PC-9 (cell line): ENCODE data around the gene CEP20. TPM values are rescaled to one million over a fixed set of nuclear protein-coding genes. Genes with fewer than 3 reads are reported as not detected.

ENCODE experiments used
- BruUV-seq: library from RNA; stranded (reverse); fragments of 400-500 nt; replicated peaks from 2 replicates; lab custom pipeline; 2021; lab: Mats Ljungman, UMichigan
- CTCF ChIA-PET: fragments of 300-600 bp; sonication (Branson Sonifier 250); formaldehyde crosslinking; loops from one replicate; lab custom pipeline; 2022; ENCODE audit warnings: antibody characterized with exemption; lab: Charles Lee
- POLR2A ChIA-PET: fragments of 300-600 bp; sonication (Branson Sonifier 250); formaldehyde crosslinking; loops from one replicate; lab custom pipeline; 2022; ENCODE audit warnings: antibody characterized with exemption; ENCODE audit not compliant: unreplicated experiment; lab: Charles Lee
- DNase-seq, 2 experiments: peaks; one replicate each; pipeline versions ENCODE4 v3.0.0 to v3.0.0-alpha.2; 2015 to 2022; ENCODE audit warnings: mixed read lengths in 1 of 2
- H2AFZ ChIP-seq: fragments of 200-600 bp; sonication (generic); 2 replicates; pipeline ENCODE4 v1.8.1; 2017; ENCODE audit warnings: antibody characterized with exemption
- H3F3A ChIP-seq: fragments of 200-600 bp; sonication (generic); 2 replicates; pipeline ENCODE4 v1.8.1; 2017; ENCODE audit warnings: antibody characterized with exemption, mild to moderate bottlenecking, low read depth; ENCODE audit not compliant: insufficient read depth
- H3K27ac ChIP-seq: fragments of 200-600 bp; sonication (generic); 2 replicates; pipeline ENCODE4 v1.6.1; 2016; ENCODE audit warnings: mixed run types
- H3K27me3 ChIP-seq: fragments of 200-600 bp; sonication (generic); 2 replicates; pipeline ENCODE4 v1.6.1; 2016; ENCODE audit warnings: low read depth, mixed run types; ENCODE audit not compliant: insufficient read depth
- H3K36me3 ChIP-seq: fragments of 200-600 bp; sonication (generic); 2 replicates; pipeline ENCODE4 v1.6.1; 2016; ENCODE audit warnings: low read depth, mixed run types
- H3K4me1 ChIP-seq: fragments of 200-600 bp; sonication (generic); replicated peaks from 2 replicates; pipeline ENCODE4 v1.6.1; 2016; ENCODE audit warnings: mixed run types; ENCODE audit not compliant: insufficient read depth
- H3K4me2 ChIP-seq: fragments of 200-600 bp; sonication (generic); 2 replicates; pipeline ENCODE4 v1.6.1; 2017; ENCODE audit warnings: mixed run types
- H3K4me3 ChIP-seq: fragments of 200-600 bp; sonication (generic); 2 replicates; pipeline ENCODE4 v1.6.1; 2016; ENCODE audit warnings: mixed run types
- H3K79me2 ChIP-seq: fragments of 200-600 bp; sonication (generic); 2 replicates; pipeline ENCODE4 v1.6.1; 2017; ENCODE audit warnings: low read depth, mixed run types
- H3K9me2 ChIP-seq: fragments of 200-600 bp; sonication (generic); 2 replicates; pipeline ENCODE4 v1.8.1; 2017; ENCODE audit warnings: mild to moderate bottlenecking; ENCODE audit not compliant: insufficient read depth
- H3K9me3 ChIP-seq: fragments of 200-600 bp; sonication (generic); 2 replicates; pipeline ENCODE4 v1.8.1; 2016; ENCODE audit warnings: low read depth; ENCODE audit not compliant: insufficient read depth
- H4K20me1 ChIP-seq: fragments of 200-600 bp; sonication (generic); 2 replicates; pipeline ENCODE4 v1.8.1; 2017; ENCODE audit not compliant: insufficient read depth
- CTCF ChIP-seq: fragments of 200-600 bp; sonication (generic); conservative IDR thresholded peaks from 2 replicates; pipeline ENCODE4 v1.6.1; 2017; ENCODE audit warnings: mixed run types, antibody characterized with exemption, mild to moderate bottlenecking, moderate library complexity
- EZH2 ChIP-seq: fragments of 200-600 bp; sonication (generic); IDR thresholded peaks from 2 replicates; pipeline ENCODE4 v1.8.0; 2017; ENCODE audit warnings: antibody characterized with exemption, low read depth
- intact Hi-C: fragments of 100-400 bp; cut with micrococcal nuclease; formaldehyde crosslinking; loops from one replicate; pipeline ENCODE4 v1.10.0; 2022; ENCODE audit not compliant: unreplicated experiment
- total RNA-seq: library from RNA; stranded (reverse); gene quantifications from 2 replicates; pipeline ENCODE4 v1.2.3, GENCODE V29; 2021

The CEP20 gene
- total RNA-seq, 1 experiment from 2014 or later, result 125 TPM

- no peaks in the 10 kb centered on the region for H3K36me3 ChIP-seq
- peaks cover 56% of the 10 kb centered on the region for H3K4me1 ChIP-seq
- H2AFZ ChIP-seq, result peak overlapping the region; percentile 68
- peak overlapping the region; percentile 22; the same call in 1 of the 2 replicates for H3K4me3 ChIP-seq
- intact Hi-C loops, result loop anchor here (1.0 to 5.0 kb wide), 6 partner anchors 21 to 175 kb away; partner anchors contain the start of gene ABCC1
- H4K20me1 ChIP-seq, result no peaks in the 10 kb centered on the region
- no peak for TF ChIP-seq EZH2
- no peak for TF ChIP-seq CTCF
- POLR2A ChIA-PET, result interaction anchor here (0.5 to 1.2 kb wide), 10 partner anchors 11 to 145 kb away, joined by 3 to 26 read pairs (median 6); partner anchors contain the start of gene CEP20
- H3K27ac ChIP-seq, result peak overlapping the region; percentile 89
- DNase-seq, result peak; percentile 94 to 100
- CTCF ChIA-PET, result interaction anchor here (0.7 kb wide), 1 partner anchor 50 kb away, joined by 7 read pairs; no protein-coding TSS in a partner anchor
- no peaks in the 10 kb centered on the region for H3K27me3 ChIP-seq
- no peaks in the 10 kb centered on the region for H3K79me2 ChIP-seq
- peak overlapping the region; percentile 71 for H3K4me2 ChIP-seq
- H3K9me2 ChIP-seq, result no peaks in the 10 kb centered on the region
- no peaks in the 10 kb centered on the region for H3K9me3 ChIP-seq
- H3F3A ChIP-seq, result peaks cover 40% of the 10 kb centered on the region
- BruUV-seq, result no TSS peak
Observed at GRCh38 chr16:15899538-15900100, 11.2 kb upstream of the CEP20 start.

- H3K27me3 ChIP-seq, result no peaks in the 10 kb centered on the region
- H2AFZ ChIP-seq, result no peak overlapping the region
- H3K4me3 ChIP-seq, result no peak overlapping the region
- ChIA-PET POLR2A (interaction anchor here (0.5 to 0.6 kb wide), 2 partner anchors 23 to 55 kb away, joined by 3 to 26 read pairs; no protein-coding TSS in a partner anchor), CTCF (no interaction called here)
- intact Hi-C loops, result loop anchor here (1.0 to 5.0 kb wide), 6 partner anchors 20 to 176 kb away; partner anchors contain the start of gene ABCC1
- no peaks in the 10 kb centered on the region for H3K9me3 ChIP-seq
- peaks cover 57% of the 10 kb centered on the region for H3K4me1 ChIP-seq
- H3F3A ChIP-seq, result peaks cover 40% of the 10 kb centered on the region
- no peak for TF ChIP-seq CTCF
- no peak for TF ChIP-seq EZH2
- no peaks in the 10 kb centered on the region for H3K79me2 ChIP-seq
- H3K36me3 ChIP-seq, result no peaks in the 10 kb centered on the region
- H3K4me2 ChIP-seq, result peak overlapping the region; percentile 71
- no peaks in the 10 kb centered on the region for H3K9me2 ChIP-seq
- peak overlapping the region; percentile 89 for H3K27ac ChIP-seq
- DNase-seq, result no peak
- no peaks in the 10 kb centered on the region for H4K20me1 ChIP-seq
- BruUV-seq, result no TSS peak
Observed at GRCh38 chr16:15898654-15899053, 10.3 kb upstream of the CEP20 start.

- no peak for DNase-seq
- Histone ChIP-seq H4K20me1 (no peaks in the 10 kb centered on the region), H3K4me2 (peak overlapping the region; percentile 71), H3K27ac (peak overlapping the region; percentile 89), H3K36me3 (no peaks in the 10 kb centered on the region), H3K9me2 (no peaks in the 10 kb centered on the region), H3F3A (peaks cover 35% of the 10 kb centered on the region), H3K4me1 (peaks cover 54% of the 10 kb centered on the region), H3K79me2 (no peaks in the 10 kb centered on the region), H3K4me3 (peak overlapping the region; percentile 10; the same call in 1 of the 2 replicates), H2AFZ (peak overlapping the region; percentile 58; the same call in 1 of the 2 replicates), H3K9me3 (no peaks in the 10 kb centered on the region), H3K27me3 (no peaks in the 10 kb centered on the region)
- no peak for TF ChIP-seq EZH2
- no peak for TF ChIP-seq CTCF
- intact Hi-C loops, result loop anchor here (2.0 to 5.0 kb wide), 4 partner anchors 19 to 177 kb away; partner anchors contain the start of gene ABCC1
- ChIA-PET POLR2A (interaction anchor here (1.0 kb wide), 1 partner anchor 9 kb away, joined by 8 read pairs; the partner anchor contains the start of gene CEP20), CTCF (interaction anchor here (0.6 kb wide), 2 partner anchors 11 to 144 kb away, joined by 3 read pairs; no protein-coding TSS in a partner anchor)
- BruUV-seq, result no TSS peak
Observed at GRCh38 chr16:15897834-15898254, 9.4 kb upstream of the CEP20 start.
